SIG-M5 treated with dmso at 0.1 percent for 504 hours (cell line): ENCODE data around the gene RAB11FIP3.
"Not testable (repeated sequence)": the region's sequence is repeated elsewhere in the genome, so short reads cannot be mapped to it uniquely, and the experiment has no call there.

ENCODE experiments used
- DNase-seq: peaks from one replicate; lab custom pipeline; 2025; ENCODE audit not compliant: unreplicated experiment; lab: John Stamatoyannopoulos, UW

RAB11FIP3 gene

GRCh38 chr16:466651-467050 is 41.2 kb downstream of the RAB11FIP3 start:
- DNase-seq, result no peak

GRCh38 chr16:467249-467871 is 41.9 kb downstream of the RAB11FIP3 start:
- DNase-seq, result not testable (repeated sequence)

- DNase-seq, result no peak
Measured at GRCh38 chr16:468068-468821, 42.8 kb downstream of the RAB11FIP3 start.

GRCh38 chr16:469459-469858 is 44.0 kb downstream of the RAB11FIP3 start:
- not testable (repeated sequence) for DNase-seq

- DNase-seq, result no peak
Measured at GRCh38 chr16:470418-470817, 45.0 kb downstream of the RAB11FIP3 start.

GRCh38 chr16:471353-472198 is 46.1 kb downstream of the RAB11FIP3 start:
- no peak for DNase-seq

GRCh38 chr16:472199-472504 is 46.7 kb downstream of the RAB11FIP3 start:
- DNase-seq, result no peak

- no peak for DNase-seq
Measured at GRCh38 chr16:473046-474043, 47.9 kb downstream of the RAB11FIP3 start.

GRCh38 chr16:474420-475122 is 49.1 kb downstream of the RAB11FIP3 start:
- no peak for DNase-seq

GRCh38 chr16:476039-476438 is 50.6 kb downstream of the RAB11FIP3 start:
- DNase-seq, result no peak

- peak; percentile 79 for DNase-seq
Measured at GRCh38 chr16:477301-478157, 52.1 kb downstream of the RAB11FIP3 start.

GRCh38 chr16:478287-478686 is 52.8 kb downstream of the RAB11FIP3 start:
- DNase-seq, result not testable (repeated sequence)

GRCh38 chr16:482468-483185 is 57.2 kb downstream of the RAB11FIP3 start:
- no peak for DNase-seq

- no peak for DNase-seq
Measured at GRCh38 chr16:483341-484075, 58.1 kb downstream of the RAB11FIP3 start.

- no peak for DNase-seq
Measured at GRCh38 chr16:489606-490005, 64.2 kb downstream of the RAB11FIP3 start.

GRCh38 chr16:490768-491167 is 65.3 kb downstream of the RAB11FIP3 start:
- no peak for DNase-seq

- DNase-seq, result peak; percentile 61
Measured at GRCh38 chr16:491220-491919, 65.9 kb downstream of the RAB11FIP3 start.
